Cardiac fibroblast (primary cell): ENCODE measurements around the gene PRRT4.

ENCODE experiments used
- DNase-seq, 2 donors: peaks; one replicate each; pipeline versions ENCODE4 v3.0.0 to v3.0.0-alpha.2; 2010; ENCODE audit warnings: low read depth in 2 of 2
- H3K4me3 ChIP-seq, 2 donors: replicated peaks in 1 of 2; 1 replicate in 1 of 2; 2 replicates in 1 of 2; pipeline ENCODE4 v1.5.1; 2011; ENCODE audit warnings: low read depth in 2 of 2, low read length in 2 of 2, mild to moderate bottlenecking in 2 of 2, moderate library complexity in 1 of 2
- TF ChIP-seq, protein P1 (sequence below): IDR thresholded peaks from one replicate; pipeline ENCODE4 v1.5.1; 2011; ENCODE audit warnings: low read depth, mild to moderate bottlenecking, low read length, inconsistent platforms

Gene PRRT4

DNA sequence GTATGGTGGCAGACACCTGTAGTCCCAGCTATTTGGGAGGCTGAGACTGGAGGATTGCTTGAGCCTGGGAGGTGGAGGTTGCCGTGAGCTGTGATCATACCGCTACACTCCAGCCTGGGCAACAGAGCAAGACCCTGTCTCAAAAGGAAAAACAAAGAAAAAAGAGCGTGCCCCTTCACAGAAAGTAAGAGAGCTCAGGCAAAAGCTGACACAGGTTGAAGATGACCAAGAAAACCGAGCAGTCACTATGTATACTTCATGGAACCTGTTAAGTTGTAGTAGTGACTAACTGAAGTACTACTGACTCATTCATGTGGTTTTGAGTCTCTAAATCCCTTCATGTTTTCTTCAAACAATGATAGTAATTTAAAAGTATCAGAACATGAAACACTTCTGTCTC, 1.2 kb upstream of the PRRT4 start:
- H3K4me3 ChIP-seq: no peak overlapping the region
- TF ChIP-seq, protein P1, sequence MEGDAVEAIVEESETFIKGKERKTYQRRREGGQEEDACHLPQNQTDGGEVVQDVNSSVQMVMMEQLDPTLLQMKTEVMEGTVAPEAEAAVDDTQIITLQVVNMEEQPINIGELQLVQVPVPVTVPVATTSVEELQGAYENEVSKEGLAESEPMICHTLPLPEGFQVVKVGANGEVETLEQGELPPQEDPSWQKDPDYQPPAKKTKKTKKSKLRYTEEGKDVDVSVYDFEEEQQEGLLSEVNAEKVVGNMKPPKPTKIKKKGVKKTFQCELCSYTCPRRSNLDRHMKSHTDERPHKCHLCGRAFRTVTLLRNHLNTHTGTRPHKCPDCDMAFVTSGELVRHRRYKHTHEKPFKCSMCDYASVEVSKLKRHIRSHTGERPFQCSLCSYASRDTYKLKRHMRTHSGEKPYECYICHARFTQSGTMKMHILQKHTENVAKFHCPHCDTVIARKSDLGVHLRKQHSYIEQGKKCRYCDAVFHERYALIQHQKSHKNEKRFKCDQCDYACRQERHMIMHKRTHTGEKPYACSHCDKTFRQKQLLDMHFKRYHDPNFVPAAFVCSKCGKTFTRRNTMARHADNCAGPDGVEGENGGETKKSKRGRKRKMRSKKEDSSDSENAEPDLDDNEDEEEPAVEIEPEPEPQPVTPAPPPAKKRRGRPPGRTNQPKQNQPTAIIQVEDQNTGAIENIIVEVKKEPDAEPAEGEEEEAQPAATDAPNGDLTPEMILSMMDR: no peak
- DNase-seq: peak in 1 of 2 donors; percentile 56

DNA sequence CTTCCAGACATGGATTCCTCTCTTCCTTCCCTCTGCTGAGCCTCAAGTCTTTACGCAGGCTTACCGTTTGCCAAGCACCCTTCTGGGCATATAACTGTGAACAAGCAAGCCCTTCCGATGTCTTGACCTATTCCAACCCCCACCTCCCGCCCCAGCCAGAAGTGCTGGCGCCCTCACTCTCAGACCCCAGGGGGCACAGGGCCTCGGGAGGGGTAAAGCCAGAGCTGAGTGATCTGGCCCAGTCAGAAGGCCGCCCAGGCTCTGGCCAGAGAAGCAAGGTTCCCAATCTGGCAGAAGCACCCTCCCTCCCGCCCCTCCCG, 1.2 kb downstream of the PRRT4 start:
- H3K4me3 ChIP-seq: no peak overlapping the region
- TF ChIP-seq, protein P1: no peak
- peak in 1 of 2 donors; percentile 64 for DNase-seq

DNA sequence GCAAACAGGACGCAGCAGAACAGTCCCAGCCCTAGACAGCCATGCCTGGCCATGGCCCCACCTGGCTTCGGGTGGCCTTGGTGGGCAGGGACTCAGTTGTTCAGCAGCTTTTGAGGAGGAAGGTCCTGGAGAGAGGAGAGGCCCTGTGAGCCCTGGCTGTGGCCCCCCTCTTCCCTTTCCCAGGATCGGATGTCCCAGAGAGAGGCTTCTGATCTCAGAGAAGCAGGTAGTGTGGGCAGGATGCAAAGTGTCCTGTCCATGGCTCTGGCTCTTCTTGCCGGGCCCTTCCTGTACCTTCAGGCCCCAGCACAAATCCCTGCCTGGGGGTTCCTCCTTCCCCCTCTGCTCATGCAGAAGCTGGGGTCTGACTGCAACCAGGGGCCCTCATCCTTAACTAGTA, 1.6 kb downstream of the PRRT4 start:
- no peak for DNase-seq
- no peak overlapping the region for H3K4me3 ChIP-seq
- TF ChIP-seq, protein P1: no peak

DNA sequence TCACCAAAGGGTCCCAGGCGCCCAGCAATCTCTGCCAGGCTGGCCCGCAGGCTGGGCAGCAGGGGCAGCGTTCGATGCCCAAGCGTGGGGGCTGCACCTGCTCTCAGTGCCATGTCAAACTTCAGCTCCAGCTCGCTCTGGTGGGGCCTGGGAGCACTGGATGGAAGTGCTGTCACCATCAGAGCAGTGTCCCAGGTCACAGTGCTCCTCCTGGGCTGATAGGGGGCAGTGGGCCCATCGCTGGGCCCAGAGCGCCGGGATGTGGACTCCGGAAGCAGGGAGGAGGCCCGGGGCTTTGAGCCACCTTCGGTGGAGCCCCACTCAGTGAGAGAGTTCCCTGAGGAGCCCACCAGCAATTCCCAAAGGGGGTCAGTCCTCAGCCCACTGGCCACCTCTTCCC, 2.2 kb downstream of the PRRT4 start:
- TF ChIP-seq, protein P1: no peak
- no peak overlapping the region for H3K4me3 ChIP-seq
- no peak for DNase-seq

DNA sequence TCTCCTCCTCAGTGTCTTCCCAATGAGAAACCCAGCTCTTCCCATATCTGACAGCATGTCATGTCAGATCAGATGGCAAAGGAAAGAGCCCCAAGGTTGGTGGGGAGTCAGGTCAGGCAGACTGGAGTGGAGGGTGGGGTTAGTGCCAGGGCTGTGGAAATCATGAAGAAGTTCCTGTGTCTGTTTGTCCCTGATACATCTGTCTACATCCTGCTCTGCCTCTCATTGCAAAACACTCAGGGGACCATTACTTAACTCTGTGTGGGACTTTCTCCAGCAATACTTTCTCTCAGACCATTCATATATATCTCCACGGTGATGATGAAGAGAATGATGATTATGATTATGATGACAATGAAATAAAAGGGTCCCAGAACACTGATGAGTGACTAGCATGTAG, 3.3 kb downstream of the PRRT4 start:
- TF ChIP-seq, protein P1: no peak
- peak in 1 of 2 donors; percentile 29 for DNase-seq
- H3K4me3 ChIP-seq: no peak overlapping the region

DNA sequence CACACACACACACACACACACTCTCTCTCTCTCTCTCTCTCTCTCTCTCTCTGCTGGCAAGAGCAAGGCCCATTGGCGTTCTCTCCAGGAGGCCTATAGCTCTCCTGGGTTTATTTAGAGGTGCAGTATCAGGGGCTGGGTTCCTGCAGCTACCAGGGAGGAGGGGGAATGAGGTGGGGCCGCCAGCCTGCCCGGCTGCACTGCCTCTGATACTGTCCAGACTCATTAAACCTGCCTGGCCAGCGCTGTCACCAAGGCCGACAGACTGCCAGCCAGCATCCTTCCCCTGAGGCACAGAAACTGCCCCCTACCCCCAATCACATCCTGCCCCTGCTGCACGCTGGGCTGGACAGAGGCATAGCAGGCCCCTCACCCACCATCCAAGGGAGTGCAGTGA, 4.3 kb downstream of the PRRT4 start:
- DNase-seq: no peak
- TF ChIP-seq, protein P1: no peak
- H3K4me3 ChIP-seq: no peak overlapping the region

DNA sequence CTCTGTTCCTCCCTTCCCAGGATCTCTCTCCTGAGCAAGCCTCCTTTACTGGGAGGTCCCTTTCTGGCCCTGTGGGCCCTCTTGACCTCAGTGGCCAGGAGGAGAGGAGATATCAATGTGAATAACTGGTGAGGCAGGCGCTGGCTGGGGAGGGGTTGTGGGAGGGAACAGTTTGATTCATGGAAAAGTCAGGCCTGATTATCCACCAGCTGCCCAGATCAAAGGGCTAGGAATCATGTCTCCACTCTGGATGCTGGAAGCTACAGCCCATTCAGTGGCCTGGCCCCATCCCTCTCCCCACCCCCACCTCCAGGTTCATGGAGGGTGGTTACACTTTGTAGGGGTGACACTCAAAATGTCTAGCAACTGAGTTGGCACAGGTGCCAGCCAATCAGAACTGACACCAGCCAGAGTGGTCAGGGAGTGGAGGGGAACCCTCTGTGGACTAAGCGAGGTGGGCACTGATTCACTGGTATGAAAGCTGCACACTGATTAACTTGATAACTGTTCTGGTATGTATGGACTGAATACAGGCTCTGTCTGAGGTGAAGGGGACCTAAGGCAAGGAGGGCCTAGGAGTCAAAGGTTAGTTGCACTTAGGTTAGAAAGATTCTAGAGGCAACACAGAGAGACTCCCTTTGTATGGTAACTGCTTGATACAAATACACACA, 4.8 kb downstream of the PRRT4 start:
- TF ChIP-seq, protein P1: no peak
- DNase-seq: no peak
- no peak overlapping the region for H3K4me3 ChIP-seq
